Measurements from ENCODE around the gene PAPSS1.
"Not testable (repeated sequence)": the region's sequence is repeated elsewhere in the genome, so short reads cannot be mapped to it uniquely, and the experiment has no call there.

The PAPSS1 gene
- 19.7 to 47.6 (median 44.1) reads per million in 3 experiments for total RNA-seq

DNA sequence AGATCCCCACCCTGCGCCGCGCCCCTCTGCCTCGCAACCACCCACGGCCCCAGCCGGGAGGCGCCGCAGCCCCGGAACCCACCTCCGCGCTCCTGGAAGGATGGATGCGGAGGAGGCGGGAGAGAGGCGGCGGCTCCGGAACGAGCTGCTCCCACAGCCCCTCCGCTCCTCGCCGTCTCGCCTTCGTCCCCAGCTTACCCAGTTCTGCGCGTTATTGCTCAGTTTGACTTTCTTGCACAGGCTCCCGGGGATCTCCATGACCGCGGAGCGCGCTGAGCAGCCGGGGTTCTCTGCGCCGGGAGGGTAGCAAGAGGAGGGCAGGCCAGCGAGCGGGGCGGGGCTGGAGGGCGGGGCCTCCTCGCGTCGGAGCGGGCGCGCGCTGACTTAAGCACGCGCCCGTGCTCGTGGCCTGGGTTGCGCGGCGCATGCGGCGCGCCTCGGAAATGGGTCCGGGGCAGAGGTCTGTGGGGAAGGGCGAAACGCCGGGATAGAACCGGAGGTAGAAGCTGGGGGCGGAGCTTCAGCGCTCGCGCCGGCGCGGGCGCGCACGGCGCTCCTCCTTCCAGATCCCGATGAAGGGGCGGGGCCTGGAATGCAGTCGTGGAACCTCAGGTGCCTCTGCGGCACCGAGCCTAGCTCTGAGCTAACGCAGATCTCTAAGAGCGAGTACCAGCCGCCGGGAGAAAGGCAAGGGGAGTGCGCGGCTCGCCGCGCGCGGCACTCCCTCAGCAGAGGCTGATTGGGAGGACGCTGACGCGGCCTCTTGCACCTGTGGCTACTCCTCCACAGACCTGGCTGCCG is at the start of gene PAPSS1:
Gene PAPSS1 (minus strand): TSS at position 313 of the 801 bp plus-strand sequence. CDS start 55 bp downstream, at position 258.
- peak; percentile 95 for DNase-seq

GRCh38 chr4:107760281-107760947 is 40.4 kb upstream of the PAPSS1 start:
- no peak for DNase-seq

GRCh38 chr4:107757864-107758476 is 37.9 kb upstream of the PAPSS1 start:
- DNase-seq, result peak; percentile 9

- no peak for DNase-seq
Observed at GRCh38 chr4:107757283-107757682, 37.2 kb upstream of the PAPSS1 start.

- DNase-seq, result no peak
Observed at GRCh38 chr4:107755841-107756356, 35.9 kb upstream of the PAPSS1 start.

GRCh38 chr4:107751670-107752069 is 31.6 kb upstream of the PAPSS1 start:
- no peak for DNase-seq

GRCh38 chr4:107747748-107748486 is 27.9 kb upstream of the PAPSS1 start:
- DNase-seq, result no peak

DNA sequence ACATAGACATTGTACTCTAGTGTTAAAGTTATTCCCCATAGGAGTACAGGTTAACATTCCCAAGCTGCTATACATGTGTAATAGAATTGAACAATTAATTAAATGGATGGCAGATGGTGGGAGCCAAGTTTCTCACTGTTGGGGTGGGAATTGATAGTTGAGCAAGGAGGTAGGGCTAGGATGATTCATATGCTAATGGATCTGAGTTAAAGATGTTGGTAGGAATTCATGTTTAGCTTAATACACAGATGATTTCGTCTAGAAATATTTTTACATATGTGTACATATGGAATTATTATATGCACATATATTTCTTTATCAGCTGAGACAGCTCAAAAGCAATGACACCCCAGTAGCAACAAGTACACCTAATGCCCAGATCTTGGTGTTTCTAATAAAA is 26.1 kb upstream of the PAPSS1 start:
- no peak for DNase-seq

GRCh38 chr4:107744532-107744931 is 24.5 kb upstream of the PAPSS1 start:
- DNase-seq, result no peak

DNA sequence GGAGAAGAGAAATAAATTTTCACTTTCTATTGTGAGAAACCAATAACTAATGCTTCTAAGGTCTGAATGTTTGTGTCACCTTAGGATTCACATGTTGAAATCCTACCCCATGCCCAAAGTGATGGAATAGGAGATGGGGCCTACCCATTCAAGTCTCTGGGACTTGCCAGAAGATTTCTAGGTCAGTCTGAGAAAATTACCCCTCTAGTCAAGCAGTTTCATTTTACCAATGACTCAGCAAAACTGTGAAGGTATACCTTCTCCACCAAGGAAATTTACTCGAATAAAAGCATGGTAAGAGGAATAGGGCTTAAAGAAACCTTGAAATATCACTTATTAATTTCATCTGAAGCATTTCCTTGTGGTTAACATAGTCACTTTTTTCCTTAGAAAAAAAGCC is 23.5 kb upstream of the PAPSS1 start:
- no peak for DNase-seq

DNA sequence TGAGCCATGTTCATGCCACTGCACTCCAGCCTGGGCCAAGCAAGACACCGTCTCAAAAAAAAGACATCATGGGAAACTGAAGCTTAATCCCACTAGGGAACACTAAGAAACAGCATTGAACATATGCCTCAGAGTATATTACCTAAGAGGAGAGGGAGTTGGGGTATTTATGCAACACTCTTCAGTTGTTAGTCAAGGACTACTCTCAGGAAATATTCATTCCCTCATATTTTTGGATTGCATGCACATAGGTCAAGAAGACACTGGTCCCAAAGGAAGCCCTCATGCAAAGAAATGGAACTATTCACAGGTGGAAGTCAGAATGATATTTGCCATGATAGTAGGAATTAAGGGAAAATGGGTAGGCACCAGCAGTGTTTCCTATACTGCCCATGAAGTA is 22.8 kb upstream of the PAPSS1 start:
- DNase-seq, result no peak

- DNase-seq, result no peak
Observed at GRCh38 chr4:107742196-107742595, 22.2 kb upstream of the PAPSS1 start.

- DNase-seq, result no peak
Observed at GRCh38 chr4:107740950-107741701, 21.1 kb upstream of the PAPSS1 start.

GRCh38 chr4:107740381-107740780 is 20.3 kb upstream of the PAPSS1 start:
- no peak for DNase-seq

- no peak for DNase-seq
Observed at GRCh38 chr4:107737450-107737849, 17.4 kb upstream of the PAPSS1 start.

DNA sequence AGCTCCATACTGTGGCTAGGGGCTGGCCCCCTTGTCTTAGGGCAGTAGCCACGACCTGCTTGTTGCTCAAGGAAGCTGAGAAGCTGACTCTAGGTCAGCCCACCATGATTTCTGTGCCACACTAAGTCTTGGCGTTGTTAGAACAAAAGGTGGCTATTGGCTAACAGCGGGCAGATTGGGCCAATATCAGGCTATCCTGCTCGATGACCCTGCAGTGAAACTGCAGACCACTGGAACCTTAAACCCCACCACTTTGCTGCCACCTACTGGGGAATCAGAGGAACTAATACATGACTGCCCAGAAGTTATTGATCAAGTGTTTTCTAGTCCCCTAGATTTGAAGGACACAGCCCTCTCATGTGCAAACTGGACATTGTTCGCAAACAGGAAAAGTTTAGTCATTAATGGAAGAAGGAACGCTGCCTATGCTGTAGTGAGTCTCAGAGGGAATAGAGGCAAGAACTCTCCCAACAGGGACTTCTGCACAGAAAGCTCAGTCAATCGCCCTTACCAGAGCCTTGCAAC is 17.0 kb upstream of the PAPSS1 start:
- peak; percentile 40 for DNase-seq

GRCh38 chr4:107736037-107736436 is 16.0 kb upstream of the PAPSS1 start:
- no peak for DNase-seq

DNA sequence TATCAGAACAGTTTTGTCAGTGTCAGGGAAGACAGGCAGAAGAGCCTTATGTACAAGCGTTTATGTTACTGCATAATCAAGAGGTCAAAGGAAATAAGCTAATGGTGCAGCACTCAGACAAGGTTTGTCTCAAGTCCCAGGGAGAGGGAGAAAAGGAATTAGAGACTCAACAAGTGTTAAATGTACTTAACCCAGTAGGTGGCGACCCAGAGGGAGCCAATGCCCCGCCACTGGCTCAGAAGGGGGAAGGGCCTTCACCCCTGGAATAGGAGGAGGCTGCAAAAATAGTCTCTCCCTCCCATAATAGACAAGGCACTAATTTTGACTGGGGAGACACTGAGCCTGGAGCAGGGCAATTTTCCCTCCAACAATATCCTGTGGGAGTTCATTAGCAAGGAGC is 14.1 kb upstream of the PAPSS1 start:
- DNase-seq, result no peak

DNA sequence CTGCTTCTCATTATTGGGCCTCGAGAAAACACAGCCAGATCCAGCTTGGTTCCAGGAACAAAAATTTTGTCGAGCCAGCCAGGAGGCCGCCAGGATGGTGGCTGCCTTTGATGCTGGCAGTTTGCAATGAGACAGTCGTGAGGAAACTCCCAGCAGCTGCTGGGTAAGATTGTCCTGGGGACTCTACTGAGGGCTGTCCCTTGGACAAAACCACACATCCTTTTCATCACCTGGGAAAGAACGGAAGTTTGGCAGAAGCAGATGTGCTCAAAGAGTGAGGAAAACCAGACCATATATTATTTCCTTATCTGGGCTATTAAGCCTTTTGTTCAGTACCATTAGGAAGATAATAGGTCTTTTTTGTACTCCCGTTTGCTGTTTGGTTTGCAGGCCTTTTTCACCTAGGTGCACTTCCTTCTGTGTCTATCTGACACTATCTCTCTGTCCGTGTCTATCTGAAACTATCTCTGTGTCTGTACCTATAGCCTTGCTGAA is 13.4 kb upstream of the PAPSS1 start:
- no peak for DNase-seq

- not testable (repeated sequence) for DNase-seq
Observed at GRCh38 chr4:107729050-107729449, 9.0 kb upstream of the PAPSS1 start.

GRCh38 chr4:107726131-107726925 is 6.3 kb upstream of the PAPSS1 start:
- not testable (repeated sequence) for DNase-seq
